Calu3 (cell line): ENCODE data around the gene STK31. TPM values are rescaled to one million over a fixed set of nuclear protein-coding genes. Genes with fewer than 3 reads are reported as not detected.
"Not testable (repeated sequence)": the region's sequence is repeated elsewhere in the genome, so short reads cannot be mapped to it uniquely, and the experiment has no call there.

ENCODE experiments used
- BruUV-seq: library from RNA; stranded (reverse); fragments of 400-500 nt; replicated peaks from 2 replicates; lab custom pipeline; 2021; lab: Mats Ljungman, UMichigan
- CTCF ChIA-PET: fragments of 300-600 bp; sonication (Branson Sonifier 250); formaldehyde crosslinking; loops from one replicate; lab custom pipeline; 2022; ENCODE audit warnings: antibody characterized with exemption; lab: Charles Lee
- DNase-seq: peaks from one replicate; pipeline ENCODE4 v3.0.0; 2022
- H3K27ac Mint-ChIP-seq: one replicate; pipeline ENCODE4 v1.8.0; 2022; ENCODE audit warnings: mixed read lengths; ENCODE audit not compliant: unreplicated experiment
- H3K27me3 Mint-ChIP-seq: one replicate; pipeline ENCODE4 v1.8.0; 2022; ENCODE audit warnings: mixed read lengths; ENCODE audit not compliant: unreplicated experiment
- H3K36me3 Mint-ChIP-seq: one replicate; pipeline ENCODE4 v1.8.0; 2022; ENCODE audit warnings: mild to moderate bottlenecking, moderate library complexity, mixed read lengths; ENCODE audit not compliant: insufficient read depth, unreplicated experiment
- H3K4me1 Mint-ChIP-seq: one replicate; pipeline ENCODE4 v1.8.0; 2022; ENCODE audit warnings: mild to moderate bottlenecking, low read depth, mixed read lengths; ENCODE audit not compliant: unreplicated experiment
- H3K4me3 Mint-ChIP-seq: one replicate; pipeline ENCODE4 v1.8.0; 2022; ENCODE audit warnings: mild to moderate bottlenecking, low read depth, moderate library complexity, mixed read lengths; ENCODE audit not compliant: unreplicated experiment
- H3K9me3 Mint-ChIP-seq: one replicate; pipeline ENCODE4 v1.8.0; 2022; ENCODE audit warnings: low read depth, mixed read lengths; ENCODE audit not compliant: unreplicated experiment
- CTCF ChIP-seq: fragments of 200-600 bp; IDR thresholded peaks from one replicate; pipeline ENCODE4 v1.8.0; 2022; ENCODE audit warnings: antibody characterized with exemption; ENCODE audit not compliant: unreplicated experiment
- intact Hi-C: fragments of 100-400 bp; cut with micrococcal nuclease; formaldehyde crosslinking; loops from one replicate; pipeline ENCODE4 v1.10.0; 2022; ENCODE audit not compliant: unreplicated experiment
- total RNA-seq: library from RNA; stranded (reverse); gene quantifications from 2 replicates; pipeline ENCODE4 v1.2.3, GENCODE V29; 2022

The STK31 gene
- total RNA-seq, 1 experiment from 2014 or later = 1.7 TPM

DNA sequence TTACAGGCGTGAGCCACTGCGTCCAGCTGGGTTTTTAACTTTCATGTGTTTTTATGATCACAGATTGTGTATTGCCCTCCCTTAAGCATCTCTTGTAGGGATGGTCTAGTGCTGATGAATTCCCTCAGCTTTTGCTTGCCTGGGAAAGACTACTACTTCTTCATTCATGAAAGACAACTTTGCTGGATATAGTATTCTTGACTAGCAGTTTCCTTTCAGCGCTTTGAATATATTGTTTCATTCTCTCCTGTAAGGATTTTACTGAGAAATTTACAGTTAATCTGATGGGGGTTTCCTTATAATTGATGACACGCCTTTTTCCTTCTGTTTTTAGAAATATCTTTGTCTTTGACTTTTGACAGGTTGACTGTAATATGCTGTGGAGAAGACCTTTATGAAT lies 33.2 kb downstream of the STK31 start:
- no TSS peak for BruUV-seq
- CTCF ChIA-PET = interaction anchor here (0.6 to 1.3 kb wide), 3 partner anchors 17 to 35 kb away, joined by 3 read pairs; no protein-coding TSS in a partner anchor
- H3K9me3 Mint-ChIP-seq = peaks cover 7% of the 10 kb centered on the region
- TF ChIP-seq CTCF = no peak
- no peaks in the 10 kb centered on the region for H3K27me3 Mint-ChIP-seq
- intact Hi-C loops = no loop called here
- H3K4me1 Mint-ChIP-seq = no peaks in the 10 kb centered on the region
- no peak overlapping the region for H3K4me3 Mint-ChIP-seq
- H3K36me3 Mint-ChIP-seq = no peaks in the 10 kb centered on the region
- DNase-seq = no peak
- no peak overlapping the region for H3K27ac Mint-ChIP-seq

GRCh38 chr7:23746629-23747028 lies 36.6 kb downstream of the STK31 start:
- Mint-ChIP-seq H3K9me3 (peaks cover 7% of the 10 kb centered on the region), H3K27ac (no peak overlapping the region), H3K4me1 (no peaks in the 10 kb centered on the region), H3K4me3 (no peak overlapping the region), H3K27me3 (no peaks in the 10 kb centered on the region), H3K36me3 (no peaks in the 10 kb centered on the region)
- CTCF ChIA-PET = no interaction called here
- no TSS peak for BruUV-seq
- DNase-seq = no peak
- intact Hi-C loops = no loop called here
- no peak for TF ChIP-seq CTCF

DNA sequence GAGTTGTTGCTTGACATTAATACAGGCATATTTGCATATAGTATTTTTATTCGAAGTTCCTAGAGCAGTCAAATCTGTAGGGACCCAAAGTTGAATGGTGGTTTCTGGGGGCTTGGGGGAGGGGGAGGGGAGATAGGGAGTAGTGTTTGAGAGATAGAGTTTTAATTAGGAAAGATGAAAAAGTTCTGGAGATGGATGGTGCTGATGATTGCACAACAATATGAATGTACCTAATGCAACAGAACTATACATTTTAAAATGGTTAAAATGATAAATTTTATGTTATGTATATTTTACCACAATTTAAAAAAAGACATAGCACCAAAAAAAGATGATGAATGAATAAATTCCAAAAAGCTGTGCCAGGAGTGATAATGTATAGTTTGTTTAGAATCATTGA lies 41.8 kb downstream of the STK31 start:
- no peaks in the 10 kb centered on the region for H3K36me3 Mint-ChIP-seq
- H3K27me3 Mint-ChIP-seq = no peaks in the 10 kb centered on the region
- intact Hi-C loops = no loop called here
- no peaks in the 10 kb centered on the region for H3K4me1 Mint-ChIP-seq
- TF ChIP-seq CTCF = no peak
- DNase-seq = no peak
- CTCF ChIA-PET = no interaction called here
- H3K4me3 Mint-ChIP-seq = no peak overlapping the region
- no TSS peak for BruUV-seq
- no peaks in the 10 kb centered on the region for H3K9me3 Mint-ChIP-seq
- no peak overlapping the region for H3K27ac Mint-ChIP-seq

GRCh38 chr7:23758839-23759238 lies 48.8 kb downstream of the STK31 start:
- intact Hi-C loops, H3K9me3 Mint-ChIP-seq, DNase-seq, BruUV-seq, H3K4me3 Mint-ChIP-seq, H3K27me3 Mint-ChIP-seq, H3K36me3 Mint-ChIP-seq: not testable (repeated sequence)
- CTCF ChIA-PET = interaction anchor here (0.6 to 1.2 kb wide), 2 partner anchors 9 to 46 kb away, joined by 3 to 4 read pairs; no protein-coding TSS in a partner anchor
- Mint-ChIP-seq H3K27ac (peak overlapping the region; percentile 0), H3K4me1 (peaks cover 31% of the 10 kb centered on the region)

DNA sequence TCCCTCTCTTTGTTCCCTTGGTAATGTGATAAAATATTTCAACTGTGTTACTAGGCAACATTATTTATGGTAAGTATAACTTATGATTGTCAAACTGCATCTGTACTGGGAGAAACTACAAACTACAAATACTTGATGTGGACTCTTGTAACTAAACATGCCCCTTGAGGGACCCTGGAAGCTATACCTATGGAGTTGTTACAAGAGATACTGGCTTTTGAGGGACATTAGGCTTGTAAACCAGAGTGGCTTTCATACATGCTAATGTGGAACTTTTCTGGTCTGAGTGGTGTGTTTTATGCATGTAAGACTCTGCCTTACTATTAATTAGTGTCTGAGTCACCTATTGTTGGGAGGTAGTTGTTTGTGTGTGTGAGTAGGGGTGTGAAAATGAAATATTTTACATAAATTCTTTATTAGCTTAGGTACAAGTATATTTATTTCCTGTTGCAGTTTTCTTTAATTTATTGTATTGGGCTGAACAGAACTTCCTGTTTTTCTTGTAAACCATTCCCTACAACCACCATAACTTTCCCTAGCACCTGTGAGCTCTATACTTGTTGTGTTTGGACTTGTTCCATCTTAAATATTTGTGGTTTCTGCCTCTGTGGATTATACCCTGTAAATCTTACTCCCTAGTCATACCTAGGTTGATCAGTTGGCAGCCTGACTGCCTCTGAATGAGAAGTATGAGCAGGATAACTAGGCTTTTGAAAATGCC lies 49.8 kb downstream of the STK31 start:
- peak; percentile 56 for DNase-seq
- no peaks in the 10 kb centered on the region for H3K36me3 Mint-ChIP-seq
- no peaks in the 10 kb centered on the region for H3K9me3 Mint-ChIP-seq
- no peak for TF ChIP-seq CTCF
- H3K27me3 Mint-ChIP-seq = no peaks in the 10 kb centered on the region
- intact Hi-C loops = loop anchor here (1.0 to 2.0 kb wide), 2 partner anchors 43 to 46 kb away; no protein-coding TSS in a partner anchor
- no TSS peak for BruUV-seq
- H3K4me1 Mint-ChIP-seq = peaks cover 31% of the 10 kb centered on the region
- CTCF ChIA-PET = interaction anchor here (0.5 to 1.7 kb wide), 10 partner anchors 16 to 1171 kb away, joined by 3 to 8 read pairs (median 3); no protein-coding TSS in a partner anchor
- peak overlapping the region; percentile 65 for H3K27ac Mint-ChIP-seq
- no peak overlapping the region for H3K4me3 Mint-ChIP-seq
